IMR-90 (cell line): ENCODE data around the gene ACTRT3. TPM values are rescaled to one million over a fixed set of nuclear protein-coding genes. Genes with fewer than 3 reads are reported as not detected.

Source experiments
- ATAC-seq: fragments of 200-7000 bp; cut with Tn5 transposase; 2 replicates; pipeline ENCODE4 v1.9.1; 2020; ENCODE audit warnings: low read depth, mild to moderate bottlenecking, moderate library complexity
- BruUV-seq: library from RNA; stranded (reverse); fragments of 400-500 nt; replicated peaks from 2 replicates; lab custom pipeline; 2021; lab: Mats Ljungman, UMichigan
- CTCF ChIA-PET: fragments of 300-600 bp; formaldehyde crosslinking; extraction: SDS; loops from one replicate; lab custom pipeline; 2021; ENCODE audit warnings: antibody characterized with exemption; lab: Yijun Ruan, JAX
- POLR2A ChIA-PET: fragments of 300-600 bp; sonication (Branson Sonifier 250); formaldehyde crosslinking; loops from one replicate; lab custom pipeline; 2022; ENCODE audit warnings: antibody characterized with exemption; ENCODE audit not compliant: unreplicated experiment; lab: Charles Lee
- DNase-seq: peaks from one replicate; pipeline ENCODE4 v3.0.0; 2013
- H2AFZ ChIP-seq: replicated peaks from 2 replicates; pipeline ENCODE3; 2013; ENCODE audit warnings: low read length, mild to moderate bottlenecking; ENCODE audit not compliant: poor library complexity
- H2AK5ac ChIP-seq: 2 replicates; pipeline ENCODE4 v1.6.1; 2013; ENCODE audit warnings: low read depth, low read length, inconsistent platforms
- H2AK9ac ChIP-seq: replicated peaks from 2 replicates; pipeline ENCODE3; 2013; ENCODE audit warnings: mild to moderate bottlenecking, low read depth, low read length, moderate library complexity; ENCODE audit not compliant: poor library complexity
- H2BK120ac ChIP-seq: 2 replicates; pipeline ENCODE4 v1.6.1; 2013; ENCODE audit warnings: low read depth, low read length, inconsistent platforms
- H2BK15ac ChIP-seq: 3 replicates; pipeline ENCODE4 v1.6.1; 2013; ENCODE audit warnings: low read depth, low read length, inconsistent platforms
- H2BK20ac ChIP-seq: 2 replicates; pipeline ENCODE4 v1.6.1; 2013; ENCODE audit warnings: low read depth, mild to moderate bottlenecking, inconsistent platforms, low read length, moderate library complexity
- H2BK5ac ChIP-seq: 2 replicates; pipeline ENCODE4 v1.6.1; 2013; ENCODE audit warnings: mild to moderate bottlenecking, low read depth, low read length, inconsistent platforms; ENCODE audit not compliant: poor library complexity, severe bottlenecking
- H3K14ac ChIP-seq: replicated peaks from 2 replicates; pipeline ENCODE4 v1.6.1; 2013; ENCODE audit warnings: low read depth, low read length, inconsistent platforms
- H3K18ac ChIP-seq: 2 replicates; pipeline ENCODE4 v1.6.1; 2013; ENCODE audit warnings: low read depth, low read length, control low read depth
- H3K23ac ChIP-seq: 2 replicates; pipeline ENCODE4 v1.6.1; 2013; ENCODE audit warnings: low read depth, low read length, inconsistent platforms
- H3K27ac ChIP-seq: 2 replicates; pipeline ENCODE4 v1.5.1; 2013; ENCODE audit warnings: mild to moderate bottlenecking, control low read depth, low read length; ENCODE audit not compliant: insufficient read depth
- H3K27me3 ChIP-seq: 2 replicates; pipeline ENCODE4 v1.6.1; 2013; ENCODE audit warnings: low read length; ENCODE audit not compliant: control insufficient read depth, insufficient read depth
- H3K36me3 ChIP-seq: 2 replicates; pipeline ENCODE4 v1.6.1; 2013; ENCODE audit warnings: low read length, mixed read lengths; ENCODE audit not compliant: control insufficient read depth, insufficient read depth
- H3K4ac ChIP-seq: 2 replicates; pipeline ENCODE4 v1.6.1; 2013; ENCODE audit warnings: low read depth, low read length, inconsistent platforms
- H3K4me1 ChIP-seq: 2 replicates; pipeline ENCODE4 v1.6.1; 2013; ENCODE audit warnings: low read length, mixed read lengths; ENCODE audit not compliant: control insufficient read depth, insufficient read depth
- H3K4me2 ChIP-seq: 2 replicates; pipeline ENCODE4 v1.6.1; 2013; ENCODE audit warnings: low read depth, mild to moderate bottlenecking, control low read depth, low read length, moderate library complexity
- H3K4me3 ChIP-seq: 2 replicates; pipeline ENCODE4 v1.5.1; 2013; ENCODE audit warnings: low read depth, mild to moderate bottlenecking, control low read depth, low read length, moderate library complexity; ENCODE audit not compliant: insufficient read depth
- H3K56ac ChIP-seq: 2 replicates; pipeline ENCODE4 v1.6.1; 2013; ENCODE audit warnings: low read length, inconsistent platforms; ENCODE audit not compliant: insufficient read depth; ENCODE audit errors: extremely low read depth
- H3K79me1 ChIP-seq, 2 experiments: 2 replicates each; pipeline ENCODE4 v1.6.1; 2013; ENCODE audit warnings: low read length in 2 of 2, inconsistent platforms in 1 of 2, low read depth in 1 of 2
- H3K9ac ChIP-seq: 2 replicates; pipeline ENCODE4 v1.6.1; 2013; ENCODE audit warnings: low read depth, low read length, control low read depth
- H3K9me1 ChIP-seq: 2 replicates; pipeline ENCODE4 v1.6.1; 2013; ENCODE audit warnings: low read length, inconsistent platforms; ENCODE audit not compliant: insufficient read depth
- H3K9me3 ChIP-seq: 2 replicates; pipeline ENCODE4 v1.6.1; 2013; ENCODE audit warnings: low read length; ENCODE audit not compliant: control insufficient read depth, insufficient read depth
- H4K20me1 ChIP-seq: 2 replicates; pipeline ENCODE4 v1.6.1; 2013; ENCODE audit warnings: low read length, inconsistent platforms; ENCODE audit not compliant: insufficient read depth
- H4K5ac ChIP-seq: 2 replicates; pipeline ENCODE4 v1.6.1; 2013; ENCODE audit warnings: mild to moderate bottlenecking, low read depth, low read length, control low read depth
- H4K8ac ChIP-seq, 2 experiments: 2 replicates each; pipeline ENCODE4 v1.6.1; 2013; ENCODE audit warnings: low read depth in 2 of 2, low read length in 2 of 2, control low read depth in 1 of 2, inconsistent platforms in 1 of 2
- H4K91ac ChIP-seq: 2 replicates; pipeline ENCODE4 v1.6.1; 2013; ENCODE audit warnings: low read depth, low read length, inconsistent platforms; ENCODE audit not compliant: insufficient read depth
- BHLHE40 ChIP-seq: fragments of 150-350 bp; IDR thresholded peaks from 2 replicates; pipeline ENCODE4 v1.6.1; 2016; ENCODE audit warnings: mild to moderate bottlenecking, low read depth, low read length
- MAFK ChIP-seq: IDR thresholded peaks from 2 replicates; pipeline ENCODE4 v1.6.1; 2012; ENCODE audit warnings: low read depth, low read length, improper control_type of control experiment
- MXI1 ChIP-seq: IDR thresholded peaks from 2 replicates; pipeline ENCODE4 v1.6.1; 2012; ENCODE audit warnings: low read depth, mild to moderate bottlenecking, low read length, moderate library complexity, borderline replicate concordance
- NFE2L2 ChIP-seq: fragments of 150-350 bp; IDR thresholded peaks from 2 replicates; pipeline ENCODE4 v1.6.1; 2016; ENCODE audit warnings: low read depth, mild to moderate bottlenecking, low read length
- RAD21 ChIP-seq: IDR thresholded peaks from 2 replicates; pipeline ENCODE4 v1.6.1; 2012; ENCODE audit warnings: low read length, improper control_type of control experiment
- RCOR1 ChIP-seq: IDR thresholded peaks from 2 replicates; pipeline ENCODE4 v1.6.1; 2012; ENCODE audit warnings: mild to moderate bottlenecking, low read length, improper control_type of control experiment; ENCODE audit not compliant: insufficient replicate concordance
- WGBS, 2 experiments: methylation state at CpG; one replicate each; pipeline versions ENCODE4 v1.1.5 to v1.1.7; 2013; ENCODE audit warnings: missing lambda C conversion rate in 2 of 2; ENCODE audit not compliant: insufficient read length in 1 of 2; ENCODE audit errors: extremely low coverage in 2 of 2; 5-methylcytosine and 5-hydroxymethylcytosine counted together
- dilution Hi-C: fragments of 300-500 bp; cut with HindIII; formaldehyde crosslinking; loops from one replicate; pipeline ENCODE4 v1.14.3; 2018; ENCODE audit warnings: low sequenced_read_pairs; ENCODE audit not compliant: unreplicated experiment
- in situ Hi-C: fragments of 300-500 bp; cut with MboI; formaldehyde crosslinking; loops from 3 replicates; pipeline ENCODE4 v1.14.3; 2019; ENCODE audit warnings: low sequenced_read_pairs, inconsistent platforms, mixed read lengths
- intact Hi-C: fragments of 100-400 bp; cut with micrococcal nuclease; formaldehyde crosslinking; loops from 2 replicates; pipeline ENCODE4 v1.10.0; 2022
- polyA plus RNA-seq, 3 experiments: library from polyadenylated mRNA; depleted of rRNA; stranded (reverse); fragments of >200 nt; gene quantifications; 2 replicates each; pipeline ENCODE4 v1.2.3, GENCODE V29; 2012; ENCODE audit warnings: low replicate concordance in 1 of 3
- total RNA-seq: library from RNA; depleted of rRNA; stranded (reverse); fragments of >200 nt; gene quantifications from 2 replicates; pipeline ENCODE4 v1.2.3, GENCODE V29; 2012
- TF ChIP-seq, protein P1 (sequence below): conservative IDR thresholded peaks from 2 replicates; pipeline ENCODE4 v1.5.1; 2012; ENCODE audit warnings: mild to moderate bottlenecking, low read depth, low read length, improper control_type of control experiment
- TF ChIP-seq, protein P2 (sequence below): fragments of 150-350 bp; IDR thresholded peaks from 2 replicates; pipeline ENCODE4 v1.6.1; 2017; ENCODE audit warnings: mild to moderate bottlenecking, antibody characterized with exemption, low read length, low read depth

ACTRT3 gene
- total and polyA plus RNA-seq, 2 of the 4 experiments (the other 2 are of a cell fraction): 0.97 to 2.5 TPM

DNA sequence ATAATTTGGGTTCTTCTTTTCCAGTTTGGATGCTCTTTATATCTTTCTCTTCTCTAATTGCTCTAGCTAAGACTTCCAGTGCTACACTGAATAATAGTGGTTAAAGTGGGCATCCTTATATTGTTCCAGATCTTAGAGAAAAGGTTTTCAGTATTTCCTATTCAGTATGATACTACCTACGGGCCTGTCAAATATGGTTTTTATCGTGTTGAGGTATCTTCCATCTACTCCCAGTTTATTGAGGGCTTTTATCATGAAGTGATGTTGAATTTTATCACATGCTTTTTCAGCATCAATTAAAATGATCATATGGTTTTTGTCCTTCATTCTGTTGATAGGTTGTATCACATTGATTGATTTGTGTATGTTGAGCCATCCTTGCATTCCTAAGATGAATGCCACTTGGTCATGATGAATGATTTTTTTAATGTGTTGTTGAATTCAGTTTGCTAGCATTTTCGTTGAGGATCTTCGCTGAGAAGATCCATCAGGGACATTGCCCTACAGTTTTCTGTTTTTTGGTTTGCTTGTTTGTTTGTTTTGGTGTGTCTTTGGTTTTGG, 46.3 kb upstream of the ACTRT3 start:
- H3K9me3 ChIP-seq: no peaks in the 10 kb centered on the region
- no peak overlapping the region for H2BK120ac ChIP-seq
- no peak overlapping the region for H4K5ac ChIP-seq
- no peak overlapping the region for H3K56ac ChIP-seq
- no peak overlapping the region for H2AK9ac ChIP-seq
- no peak overlapping the region for H2AFZ ChIP-seq
- H3K4me1 ChIP-seq: peaks cover 6% of the 10 kb centered on the region
- peaks cover 9% of the 10 kb centered on the region for H3K9me1 ChIP-seq
- H3K18ac ChIP-seq: no peak overlapping the region
- ATAC-seq: no peak
- no peak overlapping the region for H3K9ac ChIP-seq
- no peak overlapping the region for H3K14ac ChIP-seq
- intact Hi-C loops (no loop called here), in situ Hi-C loops (no loop called here), dilution Hi-C loops (no loop called here)
- H3K27me3 ChIP-seq: no peaks in the 10 kb centered on the region
- H3K4me2 ChIP-seq: no peak overlapping the region
- H3K79me1 ChIP-seq: peaks cover 0 to 3% of the 10 kb centered on the region in 2 experiments; a peak in 1 of 4 replicates
- no CpG with 5 or more reads among the region's 4 CpGs for WGBS, 2 experiments
- H2BK15ac ChIP-seq: no peak overlapping the region
- TF ChIP-seq BHLHE40 (no peak), RAD21 (no peak), NFE2L2 (no peak), MXI1 (no peak), RCOR1 (no peak), MAFK (no peak)
- TF ChIP-seq, protein P1, sequence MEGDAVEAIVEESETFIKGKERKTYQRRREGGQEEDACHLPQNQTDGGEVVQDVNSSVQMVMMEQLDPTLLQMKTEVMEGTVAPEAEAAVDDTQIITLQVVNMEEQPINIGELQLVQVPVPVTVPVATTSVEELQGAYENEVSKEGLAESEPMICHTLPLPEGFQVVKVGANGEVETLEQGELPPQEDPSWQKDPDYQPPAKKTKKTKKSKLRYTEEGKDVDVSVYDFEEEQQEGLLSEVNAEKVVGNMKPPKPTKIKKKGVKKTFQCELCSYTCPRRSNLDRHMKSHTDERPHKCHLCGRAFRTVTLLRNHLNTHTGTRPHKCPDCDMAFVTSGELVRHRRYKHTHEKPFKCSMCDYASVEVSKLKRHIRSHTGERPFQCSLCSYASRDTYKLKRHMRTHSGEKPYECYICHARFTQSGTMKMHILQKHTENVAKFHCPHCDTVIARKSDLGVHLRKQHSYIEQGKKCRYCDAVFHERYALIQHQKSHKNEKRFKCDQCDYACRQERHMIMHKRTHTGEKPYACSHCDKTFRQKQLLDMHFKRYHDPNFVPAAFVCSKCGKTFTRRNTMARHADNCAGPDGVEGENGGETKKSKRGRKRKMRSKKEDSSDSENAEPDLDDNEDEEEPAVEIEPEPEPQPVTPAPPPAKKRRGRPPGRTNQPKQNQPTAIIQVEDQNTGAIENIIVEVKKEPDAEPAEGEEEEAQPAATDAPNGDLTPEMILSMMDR: no peak
- TF ChIP-seq, protein P2, sequence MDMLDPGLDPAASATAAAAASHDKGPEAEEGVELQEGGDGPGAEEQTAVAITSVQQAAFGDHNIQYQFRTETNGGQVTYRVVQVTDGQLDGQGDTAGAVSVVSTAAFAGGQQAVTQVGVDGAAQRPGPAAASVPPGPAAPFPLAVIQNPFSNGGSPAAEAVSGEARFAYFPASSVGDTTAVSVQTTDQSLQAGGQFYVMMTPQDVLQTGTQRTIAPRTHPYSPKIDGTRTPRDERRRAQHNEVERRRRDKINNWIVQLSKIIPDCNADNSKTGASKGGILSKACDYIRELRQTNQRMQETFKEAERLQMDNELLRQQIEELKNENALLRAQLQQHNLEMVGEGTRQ: no peak
- no peaks in the 10 kb centered on the region for H3K36me3 ChIP-seq
- H2BK5ac ChIP-seq: no peak overlapping the region
- no peaks in the 10 kb centered on the region for H4K20me1 ChIP-seq
- H4K8ac ChIP-seq: no peak overlapping the region
- H2BK20ac ChIP-seq: no peak overlapping the region
- H3K4ac ChIP-seq: no peak overlapping the region
- H4K91ac ChIP-seq: no peak overlapping the region
- no peak overlapping the region for H3K23ac ChIP-seq
- H3K27ac ChIP-seq: no peak overlapping the region
- no peak for DNase-seq
- no peak overlapping the region for H2AK5ac ChIP-seq
- ChIA-PET CTCF (no interaction called here), POLR2A (no interaction called here)
- BruUV-seq: no TSS peak
- H3K4me3 ChIP-seq: no peak overlapping the region
